GM21447 (cell line): Measurements from ENCODE around the gene SCGB1A1.
"Not testable (repeated sequence)": the region's sequence is repeated elsewhere in the genome, so short reads cannot be mapped to it uniquely, and the experiment has no call there.

ENCODE experiments used
- ATAC-seq: cut with Tn5 transposase; IDR thresholded peaks from one replicate; pipeline ENCODE4 v1.9.1; 2021; ENCODE audit not compliant: unreplicated experiment

Gene SCGB1A1, protein sequence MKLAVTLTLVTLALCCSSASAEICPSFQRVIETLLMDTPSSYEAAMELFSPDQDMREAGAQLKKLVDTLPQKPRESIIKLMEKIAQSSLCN

DNA sequence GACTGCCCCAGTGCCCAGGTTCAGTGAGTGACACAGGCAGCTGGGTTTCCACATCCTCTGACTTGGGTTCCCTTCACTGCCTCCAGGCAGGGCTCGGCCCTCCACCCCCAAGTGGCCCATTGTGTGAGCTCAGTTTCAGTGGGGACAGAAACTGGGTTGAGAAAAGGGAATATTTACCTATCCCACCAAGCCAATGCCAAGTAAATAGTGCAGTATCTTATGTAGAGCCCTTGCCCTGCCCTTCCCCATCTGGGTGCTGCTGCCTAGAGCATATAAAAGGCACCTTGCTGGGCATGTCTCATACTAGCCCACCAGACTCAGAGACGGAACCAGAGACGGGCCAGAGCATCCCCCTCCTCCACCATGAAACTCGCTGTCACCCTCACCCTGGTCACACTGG, at the start of gene SCGB1A1:
Gene SCGB1A1 (plus strand): TSS at position 301 of the 400 bp plus-strand sequence. CDS start 63 bp downstream, at position 364.
- no peak for ATAC-seq

- no peak for ATAC-seq
Measured at GRCh38 chr11:62370743-62371440, 47.9 kb upstream of the SCGB1A1 start.

GRCh38 chr11:62372871-62373270, 46.0 kb upstream of the SCGB1A1 start:
- ATAC-seq: no peak

GRCh38 chr11:62373464-62374119, 45.2 kb upstream of the SCGB1A1 start:
- ATAC-seq: no peak

DNA sequence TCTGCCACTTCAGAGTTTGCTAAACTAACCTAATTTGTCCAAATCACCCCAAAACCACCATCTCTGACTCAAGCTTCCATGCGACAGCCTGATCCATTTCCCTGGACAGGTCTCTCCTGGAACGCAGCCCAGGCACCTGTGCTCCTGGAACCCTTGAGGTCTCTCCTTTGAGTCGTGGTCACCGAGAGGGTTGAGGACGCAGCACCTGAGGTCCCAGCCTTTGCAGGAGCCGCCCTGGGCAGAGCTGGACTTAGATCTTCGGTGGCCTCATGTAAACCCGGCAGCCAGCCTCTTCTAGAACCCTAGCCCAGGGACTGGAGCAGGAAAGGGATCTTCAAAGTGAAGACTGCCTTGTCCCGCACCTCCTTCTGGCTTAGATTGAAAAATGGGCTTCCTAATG, 44.0 kb upstream of the SCGB1A1 start:
- no peak for ATAC-seq

- ATAC-seq: not testable (repeated sequence)
Measured at GRCh38 chr11:62378459-62379063, 40.3 kb upstream of the SCGB1A1 start.

DNA sequence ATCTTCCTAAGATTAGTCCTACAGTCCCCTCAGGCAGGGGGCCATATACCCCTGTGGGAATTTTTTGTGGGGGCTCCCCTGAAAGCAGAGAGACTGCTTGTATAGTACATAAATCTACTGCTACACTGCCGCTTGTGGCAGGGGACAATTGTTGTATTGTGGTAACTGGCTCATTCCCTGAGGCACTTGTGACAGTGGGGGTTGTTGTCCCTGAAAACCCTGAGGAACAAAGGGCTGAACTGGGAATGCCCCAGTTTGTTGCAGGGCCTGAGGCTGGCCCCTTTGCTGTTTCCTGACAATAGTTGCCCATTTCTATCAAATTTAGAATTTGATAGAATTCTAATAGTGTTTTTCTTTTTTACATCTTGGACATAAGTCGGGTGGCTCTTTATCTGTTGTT, 39.2 kb upstream of the SCGB1A1 start:
- ATAC-seq: not testable (repeated sequence)

DNA sequence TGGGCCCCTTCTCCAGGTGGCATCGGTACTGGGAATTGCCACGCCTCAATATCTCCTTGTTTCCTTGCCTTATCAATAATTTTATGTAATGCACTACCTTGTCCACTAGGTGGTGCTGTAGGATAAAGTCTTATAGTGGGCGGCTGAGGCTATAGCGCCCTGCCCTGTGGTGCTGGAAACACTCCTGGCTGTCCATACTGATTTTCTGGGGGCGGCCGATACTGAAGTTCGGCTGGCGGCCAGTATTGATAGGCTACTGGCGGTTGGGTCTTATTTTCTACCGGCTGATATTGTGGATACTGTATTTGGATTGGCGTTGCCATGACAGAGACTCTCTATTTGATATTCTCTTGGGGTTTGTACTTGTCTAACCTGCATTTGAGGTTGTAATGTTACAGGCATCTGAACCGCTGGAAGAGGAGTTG, 38.0 kb upstream of the SCGB1A1 start:
- ATAC-seq: not testable (repeated sequence)

GRCh38 chr11:62383822-62384221, 35.0 kb upstream of the SCGB1A1 start:
- ATAC-seq: no peak

- not testable (repeated sequence) for ATAC-seq
Measured at GRCh38 chr11:62386083-62386482, 32.8 kb upstream of the SCGB1A1 start.

DNA sequence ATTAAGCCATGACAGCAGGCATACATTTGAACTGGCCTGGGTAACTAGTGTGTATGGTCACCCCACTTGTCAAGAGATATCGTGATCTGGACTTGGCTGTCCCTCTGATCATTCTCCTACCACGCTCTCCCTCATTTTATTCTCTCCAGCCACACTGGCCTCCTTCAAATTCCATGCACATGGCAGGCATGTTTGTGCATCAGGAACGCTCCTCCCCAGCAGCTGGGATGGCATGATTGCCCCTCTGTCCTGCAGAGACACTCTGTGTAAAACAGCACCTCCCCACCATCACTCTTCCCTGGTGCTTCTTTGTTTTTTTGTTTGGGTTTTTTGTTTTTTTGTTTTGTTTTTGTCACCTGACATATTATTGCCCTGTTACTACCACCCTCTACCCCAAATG, 31.5 kb upstream of the SCGB1A1 start:
- no peak for ATAC-seq

DNA sequence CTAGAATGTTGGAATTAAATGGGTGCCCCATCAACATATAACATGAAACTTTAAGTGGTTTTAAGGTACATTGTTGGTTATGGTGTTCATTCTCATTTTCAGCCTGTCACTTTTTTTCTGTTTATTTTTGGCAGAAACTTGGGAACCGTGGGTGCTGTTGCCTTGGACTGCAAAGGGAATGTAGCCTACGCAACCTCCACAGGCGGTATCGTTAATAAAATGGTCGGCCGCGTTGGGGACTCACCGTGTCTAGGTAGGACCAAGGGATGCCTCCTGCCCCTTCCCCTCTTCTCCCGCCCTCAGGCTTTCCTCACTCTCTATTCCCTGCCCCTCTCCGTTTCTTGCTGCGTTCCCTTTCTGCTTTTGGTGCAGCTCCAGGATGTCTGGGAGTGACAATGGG, 29.8 kb upstream of the SCGB1A1 start:
- no peak for ATAC-seq

- ATAC-seq: no peak
Measured at GRCh38 chr11:62390237-62390636, 28.6 kb upstream of the SCGB1A1 start.

GRCh38 chr11:62390722-62391121, 28.1 kb upstream of the SCGB1A1 start:
- ATAC-seq: no peak

DNA sequence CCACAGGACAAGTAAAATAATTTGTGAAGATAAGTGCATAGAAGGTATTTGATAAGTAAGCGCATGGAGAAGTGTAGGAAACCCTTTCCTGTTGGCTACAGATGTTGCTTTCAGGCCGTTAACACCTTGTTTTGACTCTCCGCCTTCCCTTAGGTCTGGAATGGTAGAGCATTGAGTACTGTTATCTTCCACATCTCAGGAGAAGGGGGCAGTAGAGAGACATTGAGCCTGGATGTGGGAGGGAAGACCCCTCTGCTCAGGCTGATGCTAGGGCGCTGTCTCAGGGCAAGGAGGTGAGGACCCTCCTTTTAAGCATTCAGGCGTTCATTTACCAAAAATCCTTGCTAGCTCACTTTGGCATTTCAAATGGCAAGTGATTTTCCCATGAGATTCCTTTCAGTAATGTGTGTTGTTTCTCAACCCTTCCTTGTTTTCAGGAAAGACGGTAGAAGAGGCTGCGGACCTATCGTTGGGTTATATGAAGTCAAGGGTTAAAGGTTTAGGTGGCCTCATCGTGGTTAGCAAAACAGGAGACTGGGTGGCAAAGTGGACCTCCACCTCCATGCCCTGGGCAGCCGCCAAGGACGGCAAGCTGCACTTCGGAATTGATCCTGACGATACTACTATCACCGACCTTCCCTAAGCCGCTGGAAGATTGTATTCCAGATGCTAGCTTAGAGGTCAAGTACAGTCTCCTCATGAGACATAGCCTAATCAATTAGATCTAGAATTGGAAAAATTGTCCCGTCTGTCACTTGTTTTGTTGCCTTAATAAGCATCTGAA, 27.0 kb upstream of the SCGB1A1 start:
- no peak for ATAC-seq

DNA sequence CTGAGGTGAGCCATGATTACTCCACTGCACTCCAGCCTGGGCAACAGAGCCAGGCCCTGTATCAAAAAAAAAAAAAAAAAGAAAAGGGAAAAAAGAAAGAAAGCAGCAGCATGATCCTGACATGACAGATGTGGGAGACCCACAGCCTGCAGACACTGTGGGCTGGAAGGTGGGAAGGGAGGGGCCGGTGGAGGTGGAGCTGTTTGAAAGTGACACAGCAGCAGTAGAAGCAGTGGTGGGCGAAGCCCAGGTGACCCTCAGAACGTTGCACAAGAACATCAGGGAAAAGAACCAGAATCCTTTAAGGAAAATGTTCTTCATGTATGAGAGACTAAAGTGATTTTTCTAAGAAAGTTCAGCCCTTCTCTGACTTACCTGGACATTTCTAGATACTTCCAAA, 26.3 kb upstream of the SCGB1A1 start:
- ATAC-seq: no peak

- no peak for ATAC-seq
Measured at GRCh38 chr11:62393061-62393611, 25.7 kb upstream of the SCGB1A1 start.

DNA sequence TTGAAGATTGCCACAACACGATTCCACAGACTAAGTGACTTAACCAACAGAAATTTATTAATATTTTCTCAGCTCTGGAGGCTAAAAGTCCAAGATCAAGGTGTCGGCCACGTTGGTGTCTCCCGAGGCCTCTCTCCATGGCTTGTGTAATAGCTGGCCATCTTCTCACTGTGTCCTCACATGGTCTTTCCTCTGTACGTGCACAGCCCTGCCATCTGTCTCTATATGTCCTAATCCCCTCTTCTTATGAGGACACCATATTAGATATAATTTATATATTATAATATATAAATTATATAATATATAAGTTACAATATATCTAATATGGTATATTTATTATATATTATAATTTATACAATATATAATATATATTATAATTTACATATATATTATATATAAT, 25.1 kb upstream of the SCGB1A1 start:
- ATAC-seq: no peak

DNA sequence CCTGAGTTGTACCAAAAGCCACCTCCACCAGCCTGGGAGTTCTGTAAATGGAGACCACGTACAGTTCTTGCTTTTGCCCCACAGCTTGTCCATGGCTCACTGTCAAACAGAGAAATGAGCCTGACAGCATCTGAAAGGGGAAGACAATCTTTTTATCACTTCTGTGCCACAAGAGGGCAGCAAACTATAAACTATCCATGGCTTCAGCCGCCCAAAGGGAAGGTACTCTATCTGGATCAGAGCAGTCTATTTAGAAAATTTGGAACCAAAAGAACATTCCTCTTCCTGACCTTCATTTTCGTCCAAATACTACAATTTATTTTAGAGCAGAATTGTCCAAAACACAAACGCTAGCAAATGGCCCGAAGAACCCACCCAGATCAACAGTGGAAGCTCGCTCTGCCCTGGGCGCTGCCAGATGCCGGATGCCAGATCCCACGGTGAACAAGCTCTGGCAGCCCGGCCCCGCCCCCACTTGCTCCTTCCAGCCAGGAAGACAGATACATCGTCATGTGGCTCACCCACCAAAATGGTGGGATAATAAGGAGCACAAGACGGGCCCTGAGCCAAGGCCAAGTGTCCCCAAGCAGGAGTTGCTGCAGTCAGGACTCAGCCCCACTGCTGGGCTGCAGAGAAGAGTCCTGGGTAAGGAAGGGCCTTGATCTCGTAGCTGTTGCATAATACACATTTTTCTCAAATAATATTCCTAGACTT, 23.9 kb upstream of the SCGB1A1 start:
- ATAC-seq: peak; percentile 60

DNA sequence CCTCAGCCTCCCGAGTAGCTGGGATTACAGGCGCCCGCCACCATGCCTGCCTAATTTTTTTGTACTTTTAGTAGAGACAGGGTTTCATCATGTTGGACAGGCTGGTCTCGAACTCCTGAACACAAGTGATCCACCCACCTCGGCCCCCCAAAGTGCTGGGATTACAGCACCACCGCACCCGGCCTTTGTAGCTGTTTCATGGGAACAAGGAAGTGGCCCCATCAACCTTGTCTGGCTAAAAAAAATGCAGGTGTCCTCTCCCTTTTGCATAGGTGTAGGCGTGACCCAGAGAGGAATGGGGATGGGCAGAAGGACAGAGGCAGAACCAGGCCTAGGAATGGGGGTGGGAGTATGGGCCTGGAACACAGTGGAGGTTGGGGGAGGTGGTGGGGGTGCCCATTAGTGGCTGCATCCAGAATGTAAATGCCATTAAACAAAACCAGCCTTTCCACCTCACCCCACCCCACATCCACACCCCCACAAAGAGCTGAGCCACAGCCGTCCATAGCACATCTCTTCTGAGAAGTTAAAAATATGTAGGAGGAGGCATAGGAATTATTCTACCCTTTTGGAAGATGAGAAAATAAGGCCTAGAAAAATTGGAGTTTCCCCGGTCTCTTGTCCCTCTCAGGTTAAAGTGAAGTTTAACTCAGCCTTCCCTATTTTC, 22.8 kb upstream of the SCGB1A1 start:
- ATAC-seq: no peak
